ENCODE data around the gene IL2RG. TPM values are rescaled to one million over a fixed set of nuclear protein-coding genes. Genes with fewer than 3 reads are reported as not detected.

The IL2RG gene
- total RNA-seq (1 to 10 TPM in 8 of 9 donors, under 1 TPM in 1; 0.22 to 5.5 (median 1.9) TPM), polyA plus RNA-seq (1 to 10 TPM; 4.3 to 7.0 (median 4.9) TPM)
- long read RNA-seq, donor 1, result 0 reads
- long read RNA-seq, donor 2, result 0 reads
- long read RNA-seq, donor 3, result 0 reads
- long read RNA-seq, donor 4, partial matches to known transcripts, result 0 of 5 reads
- long read RNA-seq, donor 4, other reads (novel, unspliced or antisense), result 1 of 5 reads
- long read RNA-seq, donor 5, partial matches to known transcripts, result 0 of 3 reads
- long read RNA-seq, donor 5, other reads (novel, unspliced or antisense), result 1 of 3 reads
- long read RNA-seq, donor 6, partial matches to known transcripts, result 0 of 2 reads
- long read RNA-seq, donor 6, other reads (novel, unspliced or antisense), result 1 of 2 reads
- long read RNA-seq, donor 7, result 0 reads
- long read RNA-seq, donor 8, result 0 reads
- long read RNA-seq, donor 9, partial matches to known transcripts, result 0 of 2 reads
- long read RNA-seq, donor 9, other reads (novel, unspliced or antisense), result 0 of 2 reads
- long read RNA-seq, donor 10, result 0 reads

GRCh38 chrX:71111141-71111843 is at the start of gene IL2RG:
IL2RG (minus strand) TSS chrX:71111577; CDS start chrX:71111539, 38 bp downstream.
- WGBS, 4 donors, result 62 to 80% (median 69%) methylated on average over 8 of the region's 8 CpGs
- no peak for DNase-seq
- TF ChIP-seq POLR2A (IDR thresholded peaks at IDR 0.05) (no peak), CTCF (IDR thresholded peaks at IDR 0.05) (no peak)
- intact Hi-C loops (cut with DNase I), result no loop called here
- Histone ChIP-seq H3K36me3 (replicated peaks in 1 of 2) (no peaks in the 10 kb centered on the region), H3K27me3 (no peaks in the 10 kb centered on the region), H3K27ac (no peak within 1 kb of the TSS), H3K9me3 (replicated peaks in 1 of 3) (no peaks in the 10 kb centered on the region), H3K4me1 (replicated peaks in 1 of 2) (no peaks in the 10 kb centered on the region), H3K4me3 (no peak within 1 kb of the TSS)

GRCh38 chrX:71160475-71160874 is 49.1 kb upstream of the IL2RG start:
- Histone ChIP-seq H3K36me3 (replicated peaks in 1 of 2) (no peaks in the 10 kb centered on the region), H3K27me3 (peaks cover 5% of the 10 kb centered on the region), H3K27ac (no peak overlapping the region), H3K4me3 (no peak overlapping the region), H3K9me3 (replicated peaks in 1 of 3) (no peaks in the 10 kb centered on the region), H3K4me1 (replicated peaks in 1 of 2) (no peaks in the 10 kb centered on the region)
- TF ChIP-seq CTCF (IDR thresholded peaks at IDR 0.05) (no peak), POLR2A (IDR thresholded peaks at IDR 0.05) (no peak)
- 74 to 100% (median 87%) methylated on average over 2 to 3 of the region's 3 CpGs for WGBS, 4 donors
- intact Hi-C loops (cut with DNase I), result no loop called here
- no peak for DNase-seq

GRCh38 chrX:71159335-71159734 is 48.0 kb upstream of the IL2RG start:
- no peak for DNase-seq
- Histone ChIP-seq H3K9me3 (replicated peaks in 1 of 3) (no peaks in the 10 kb centered on the region), H3K4me3 (no peak overlapping the region), H3K27me3 (peaks cover 5% of the 10 kb centered on the region), H3K27ac (no peak overlapping the region), H3K4me1 (replicated peaks in 1 of 2) (no peaks in the 10 kb centered on the region), H3K36me3 (replicated peaks in 1 of 2) (no peaks in the 10 kb centered on the region)
- TF ChIP-seq CTCF (IDR thresholded peaks at IDR 0.05) (no peak), POLR2A (IDR thresholded peaks at IDR 0.05) (no peak)
- intact Hi-C loops (cut with DNase I), result no loop called here
- 77 to 85% (median 81%) methylated on average over 5 of the region's 5 CpGs for WGBS, 4 donors

GRCh38 chrX:71158603-71159002 is 47.2 kb upstream of the IL2RG start:
- WGBS, 4 donors, result 81 to 94% (median 91%) methylated on average over 5 to 6 of the region's 6 CpGs
- Histone ChIP-seq H3K4me3 (no peak overlapping the region), H3K9me3 (replicated peaks in 1 of 3) (no peaks in the 10 kb centered on the region), H3K27me3 (peaks cover 1% of the 10 kb centered on the region), H3K36me3 (replicated peaks in 1 of 2) (no peaks in the 10 kb centered on the region), H3K4me1 (replicated peaks in 1 of 2) (no peaks in the 10 kb centered on the region), H3K27ac (no peak overlapping the region)
- TF ChIP-seq CTCF (IDR thresholded peaks at IDR 0.05) (no peak), POLR2A (IDR thresholded peaks at IDR 0.05) (no peak)
- intact Hi-C loops (cut with DNase I), result no loop called here
- DNase-seq, result no peak

All from adrenal gland (tissue), 19 donors.